HL-60/S4 (cell line): ENCODE results near the gene HOXA4.

Source experiments
- in situ Hi-C: fragments of 300-500 bp; cut with MboI; formaldehyde crosslinking; loops from 2 replicates; pipeline ENCODE4 v1.14.3; 2022; ENCODE audit warnings: low sequenced_read_pairs

The HOXA4 gene

DNA sequence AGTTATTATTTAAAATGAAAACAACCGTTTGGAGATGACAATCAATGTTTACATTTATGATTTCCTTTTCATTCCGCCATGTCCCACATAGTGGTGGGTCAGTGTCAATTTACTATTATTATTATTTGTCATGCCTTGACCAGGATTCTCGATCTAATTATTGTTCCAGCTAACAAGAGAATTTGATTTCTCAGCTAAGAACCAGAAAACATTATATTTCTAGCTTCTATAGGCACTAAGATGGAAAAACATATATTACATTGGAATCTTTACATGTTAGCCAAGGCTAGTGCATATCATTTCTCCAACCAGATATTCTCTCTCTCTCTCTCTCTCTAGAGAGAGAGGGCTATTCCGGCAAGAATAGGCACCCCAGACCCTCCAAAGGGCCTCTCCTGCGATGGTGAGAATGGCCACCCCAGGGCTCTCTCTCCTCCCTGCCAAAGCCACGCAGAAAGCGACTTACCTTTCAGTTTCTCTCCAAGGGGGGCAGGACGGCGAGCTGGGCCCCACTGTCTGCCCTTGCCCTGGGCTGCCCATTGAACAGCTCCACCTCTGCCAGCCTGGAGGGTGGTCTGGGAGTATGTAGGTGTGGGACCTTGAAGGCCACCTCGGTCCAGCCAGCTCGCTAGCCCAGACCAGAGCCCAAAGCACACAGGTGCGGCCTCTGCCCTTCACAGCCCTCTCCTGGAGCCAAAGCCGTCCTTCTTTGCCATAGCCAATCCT is 19.4 kb upstream of the HOXA4 start:
- in situ Hi-C loops = loop anchor here (25.0 kb wide), 1 partner anchor 788 kb away; no protein-coding TSS in a partner anchor

DNA sequence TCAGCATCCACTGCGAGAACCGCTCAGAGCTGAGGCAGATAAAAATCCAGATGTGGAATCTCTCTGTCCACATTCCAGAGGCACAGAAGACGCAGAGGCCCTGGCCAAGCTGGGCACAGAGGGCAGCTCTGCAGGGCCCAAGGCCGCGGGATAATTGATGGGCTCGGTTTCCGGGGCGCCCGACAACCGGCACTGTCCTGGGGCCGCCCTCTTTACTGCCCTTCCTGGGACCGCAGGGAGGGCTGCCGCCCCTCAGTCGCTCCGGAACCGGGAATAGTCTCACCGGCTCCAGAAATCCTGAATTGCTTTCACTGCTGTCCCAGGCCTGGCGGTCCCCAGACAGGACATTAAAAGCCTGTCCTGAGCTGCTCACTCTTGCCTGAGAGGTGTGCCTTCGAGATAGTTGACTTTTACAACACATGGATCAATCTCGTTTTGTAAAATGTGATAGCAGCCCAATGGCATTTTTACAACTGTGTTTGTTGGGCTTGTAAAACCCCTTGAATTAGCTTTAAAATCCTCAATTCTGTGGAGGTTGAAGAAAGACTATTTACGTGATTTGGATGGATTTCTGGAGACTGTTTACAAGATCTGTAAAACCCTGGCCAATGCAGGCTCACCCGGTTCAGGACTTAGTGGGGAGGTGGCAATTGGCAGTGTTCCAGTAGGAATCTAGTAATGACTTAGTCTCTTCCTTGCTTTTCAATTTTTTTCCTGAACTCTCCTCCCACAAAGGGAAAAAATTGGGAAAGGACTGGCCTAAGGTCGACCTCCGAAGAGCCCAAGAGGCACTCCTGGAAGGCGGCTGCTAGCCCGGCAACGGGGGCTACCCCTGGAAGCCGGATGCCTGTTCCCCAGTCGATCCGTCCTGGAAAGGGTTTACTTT is 18.4 kb upstream of the HOXA4 start:
- in situ Hi-C loops = no loop called here

DNA sequence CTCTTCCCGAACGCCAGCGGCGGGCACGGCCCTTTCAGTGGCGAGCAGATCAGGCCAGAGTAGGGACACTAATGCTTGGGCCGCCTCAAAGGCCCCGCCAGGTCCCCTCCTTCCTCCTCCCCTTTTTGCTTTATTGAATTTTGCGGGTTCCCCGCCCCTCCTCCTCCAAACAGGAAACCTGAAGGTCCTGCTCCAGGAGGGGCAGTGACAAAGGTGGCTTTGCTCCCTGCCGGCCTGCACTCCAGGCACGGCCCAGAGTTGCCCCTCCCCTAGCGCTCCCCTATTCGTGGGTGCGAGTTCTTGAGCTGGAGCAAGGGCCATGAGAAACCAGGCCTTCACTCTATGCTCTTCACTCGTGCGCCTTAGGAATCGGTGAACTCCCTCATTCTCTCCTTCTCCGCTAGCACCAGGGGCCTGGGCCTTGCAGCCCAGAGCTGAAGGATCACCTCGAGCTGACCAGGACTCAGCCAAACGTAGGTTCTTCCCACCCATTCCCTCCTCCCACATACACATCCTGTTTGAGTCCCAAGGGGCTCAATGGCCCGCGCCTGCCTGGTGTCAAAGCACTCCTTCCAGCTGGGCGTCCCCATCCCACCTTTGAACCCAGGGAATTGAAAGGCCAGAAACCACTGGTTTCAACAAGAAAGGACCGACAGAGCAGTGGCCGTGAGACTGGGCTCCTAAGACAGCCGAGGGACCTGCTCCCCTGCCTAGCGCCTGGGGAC is 17.6 kb upstream of the HOXA4 start:
- in situ Hi-C loops = no loop called here

DNA sequence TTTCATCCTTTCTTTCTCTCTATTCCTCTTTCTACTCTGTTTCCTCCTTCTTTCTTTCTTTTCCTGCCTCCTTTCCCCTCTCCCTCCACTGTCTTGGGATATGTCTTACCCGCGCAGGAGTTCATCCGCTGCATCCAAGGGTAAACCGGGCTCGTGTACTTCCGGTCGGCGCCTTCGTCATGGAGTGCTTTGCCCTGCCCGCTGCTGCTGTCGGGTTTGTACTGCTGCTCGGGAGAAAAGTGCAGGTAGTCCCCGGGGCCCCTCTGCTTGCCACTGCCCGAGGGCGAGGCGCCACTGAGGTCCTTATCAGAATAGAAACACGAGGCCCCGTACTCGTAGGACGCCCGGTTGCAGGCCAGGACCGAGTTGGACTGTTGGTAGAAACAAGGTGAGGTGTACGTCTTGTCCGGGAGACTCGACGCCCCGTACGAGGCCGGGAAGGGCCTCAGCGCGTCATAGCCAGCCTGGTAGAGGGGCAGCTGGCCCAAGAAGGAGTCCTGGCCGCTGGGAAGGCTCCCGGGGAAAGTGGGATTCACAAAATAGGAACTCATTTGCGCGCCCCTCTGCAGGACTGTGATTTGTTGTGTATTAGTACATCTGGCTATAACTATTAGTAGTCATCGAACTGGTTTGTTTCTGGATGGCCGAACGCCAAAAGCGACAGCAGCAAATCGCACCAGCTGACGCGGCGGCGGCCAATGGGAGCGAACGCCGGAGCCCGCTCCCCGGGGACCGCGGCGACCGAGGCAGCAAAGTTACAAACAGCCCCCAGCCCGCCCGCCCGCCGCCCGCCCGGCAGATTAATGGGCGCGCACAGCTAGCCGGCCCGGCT is 16.9 kb upstream of the HOXA4 start, which contains the start of gene HOXA6:
TSS of gene HOXA6 (minus strand) at position 576 of the 832 bp plus-strand sequence. CDS start at position 551, 25 bp downstream.
- in situ Hi-C loops = no loop called here

DNA sequence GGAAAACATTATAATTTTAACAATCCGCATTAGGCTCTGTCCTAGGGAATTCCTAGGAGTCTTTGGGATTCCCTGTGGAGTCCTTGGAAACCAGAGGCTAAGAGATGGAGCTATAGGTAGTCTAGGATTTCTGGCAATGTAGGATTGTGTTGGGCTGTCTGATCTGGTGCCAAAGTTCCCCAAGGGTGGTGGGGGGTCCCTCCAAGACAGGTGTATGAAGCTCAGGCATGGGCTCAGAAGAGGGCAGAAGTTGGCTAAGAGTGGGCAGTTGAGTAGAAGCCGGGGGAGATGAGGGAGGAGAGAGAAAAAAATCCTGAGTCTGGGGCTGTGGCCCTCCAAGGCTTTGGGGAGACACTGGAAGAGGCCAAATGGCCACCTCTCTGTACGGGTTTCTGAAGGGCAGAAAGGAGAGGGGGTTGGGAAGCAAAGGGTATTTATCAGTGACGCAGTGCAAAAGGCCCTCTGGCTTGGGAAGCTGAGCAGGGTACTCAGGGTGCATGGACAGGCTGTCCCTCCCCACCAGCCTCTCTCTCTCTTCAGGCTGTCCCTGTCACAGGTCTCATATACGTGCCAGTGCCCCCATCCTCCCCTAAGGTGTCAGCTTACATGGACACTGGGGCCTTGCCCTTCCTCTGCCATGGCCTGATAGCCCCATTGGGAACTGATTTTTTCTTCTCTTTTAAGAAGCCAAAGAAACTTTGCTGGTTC is 16.1 kb upstream of the HOXA4 start:
- in situ Hi-C loops = no loop called here

DNA sequence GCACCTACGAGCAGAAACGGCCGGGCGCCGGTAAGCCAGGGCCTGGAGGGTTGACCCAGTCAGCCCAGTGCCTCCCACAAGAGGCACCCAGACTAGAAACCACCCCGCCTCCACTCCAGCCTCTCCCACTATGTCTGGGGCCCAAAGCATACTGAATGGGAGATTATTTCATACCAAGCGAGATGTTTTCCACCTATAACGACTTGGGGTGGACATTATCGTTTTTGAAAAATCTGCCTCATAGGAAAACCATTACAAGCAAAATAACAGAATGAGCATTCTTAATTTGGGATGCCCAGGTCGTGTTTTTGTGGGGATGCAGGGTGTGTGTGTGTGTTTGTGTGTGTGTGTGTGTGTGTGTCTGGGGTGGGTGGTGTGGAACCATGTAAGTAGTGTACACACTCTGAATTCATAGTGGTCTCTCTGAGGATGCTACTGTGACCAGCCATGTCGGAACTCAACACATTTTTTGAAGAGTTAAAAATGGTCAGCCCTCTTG is 15.4 kb upstream of the HOXA4 start:
- in situ Hi-C loops = no loop called here

DNA sequence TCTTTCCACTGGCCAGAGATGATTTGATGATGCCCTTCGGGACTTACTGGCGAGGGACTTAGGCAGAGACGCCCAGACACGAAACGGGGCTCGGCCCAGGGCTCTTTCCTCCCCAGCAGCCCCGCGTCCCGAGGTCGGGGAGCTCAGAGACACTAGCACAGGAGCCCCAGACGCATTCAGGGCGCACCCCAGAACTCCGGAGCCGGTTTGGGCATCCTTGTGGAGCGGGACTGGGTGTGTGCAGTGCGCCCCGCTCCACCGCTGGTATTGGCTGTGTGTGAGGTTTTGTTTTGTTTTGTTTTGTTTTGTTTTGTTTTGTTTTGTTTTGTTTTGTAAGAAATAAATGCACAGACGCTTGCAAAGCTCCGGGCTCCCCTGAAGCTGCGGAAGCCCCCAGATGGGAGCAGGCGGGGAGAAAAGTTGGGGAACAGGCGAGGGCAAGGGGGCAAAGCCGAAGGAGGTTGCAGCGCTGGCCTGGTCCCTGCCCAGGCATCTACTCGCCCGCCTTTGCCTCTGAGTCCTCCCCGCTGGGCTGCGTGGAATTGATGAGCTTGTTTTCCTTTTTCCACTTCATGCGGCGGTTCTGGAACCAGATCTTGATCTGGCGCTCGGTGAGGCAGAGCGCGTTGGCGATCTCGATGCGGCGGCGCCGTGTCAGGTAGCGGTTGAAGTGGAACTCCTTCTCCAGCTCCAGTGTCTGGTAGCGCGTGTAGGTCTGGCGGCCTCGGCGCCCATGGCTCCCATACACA is 14.8 kb upstream of the HOXA4 start:
- in situ Hi-C loops = no loop called here

DNA sequence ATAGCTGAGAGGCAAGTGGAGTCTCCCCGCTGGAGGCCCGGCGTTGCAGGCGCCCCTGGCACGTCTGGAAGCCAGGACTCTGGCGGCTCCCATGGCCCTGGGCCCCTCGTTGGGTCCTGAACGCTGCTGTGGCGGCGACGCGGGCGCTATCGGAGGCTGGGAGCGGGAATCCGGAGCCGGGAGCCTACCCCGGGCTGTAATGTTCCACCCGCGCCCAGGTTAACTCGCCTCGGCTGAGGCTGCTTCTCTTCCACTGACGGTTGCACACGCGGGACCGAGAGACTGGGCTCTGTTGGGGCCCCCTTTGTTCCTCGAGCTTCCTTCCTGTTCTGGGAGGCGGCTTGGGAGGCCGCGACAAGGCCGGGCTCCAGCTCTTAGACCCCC is 14.2 kb upstream of the HOXA4 start:
- in situ Hi-C loops = no loop called here

DNA sequence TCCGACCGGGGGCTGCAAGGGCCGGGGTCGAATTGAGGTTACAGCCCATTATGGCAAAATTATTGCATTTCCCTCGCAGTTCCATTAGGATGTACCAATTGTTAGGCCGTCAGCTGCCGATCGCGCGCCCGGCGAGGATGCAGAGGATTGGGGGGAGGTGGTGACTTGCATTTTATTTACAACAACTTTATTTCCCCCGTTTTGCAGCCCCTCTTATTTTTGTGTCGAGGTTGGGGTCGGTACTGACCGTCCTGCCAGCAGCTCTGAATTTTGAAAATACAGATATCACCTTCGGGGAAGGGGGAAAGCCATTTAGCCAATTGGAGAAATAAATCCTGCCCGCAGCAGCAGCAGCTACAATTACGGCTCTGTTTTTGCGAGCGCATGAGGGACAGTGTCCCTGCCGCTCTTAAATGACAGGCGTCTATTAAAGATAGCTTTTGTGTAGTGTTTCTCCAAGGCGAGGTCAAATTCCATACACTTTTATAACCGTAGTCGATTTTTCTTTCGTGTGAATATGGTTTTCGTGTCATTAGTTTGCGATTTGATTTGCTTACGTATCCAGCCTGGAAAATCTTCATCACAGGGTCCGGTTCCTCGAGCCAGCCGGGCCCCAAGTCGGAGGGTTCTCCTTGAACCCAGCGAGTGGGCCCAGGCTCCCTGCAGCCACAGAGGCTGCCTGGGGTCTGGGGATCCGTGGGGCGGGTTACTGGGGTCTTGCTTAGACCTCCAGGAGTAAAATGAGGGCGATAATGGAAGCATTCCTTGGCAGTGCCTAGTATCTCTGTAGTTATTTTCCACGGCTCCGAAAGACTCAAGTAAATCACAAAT is 13.6 kb upstream of the HOXA4 start:
- in situ Hi-C loops = no loop called here

DNA sequence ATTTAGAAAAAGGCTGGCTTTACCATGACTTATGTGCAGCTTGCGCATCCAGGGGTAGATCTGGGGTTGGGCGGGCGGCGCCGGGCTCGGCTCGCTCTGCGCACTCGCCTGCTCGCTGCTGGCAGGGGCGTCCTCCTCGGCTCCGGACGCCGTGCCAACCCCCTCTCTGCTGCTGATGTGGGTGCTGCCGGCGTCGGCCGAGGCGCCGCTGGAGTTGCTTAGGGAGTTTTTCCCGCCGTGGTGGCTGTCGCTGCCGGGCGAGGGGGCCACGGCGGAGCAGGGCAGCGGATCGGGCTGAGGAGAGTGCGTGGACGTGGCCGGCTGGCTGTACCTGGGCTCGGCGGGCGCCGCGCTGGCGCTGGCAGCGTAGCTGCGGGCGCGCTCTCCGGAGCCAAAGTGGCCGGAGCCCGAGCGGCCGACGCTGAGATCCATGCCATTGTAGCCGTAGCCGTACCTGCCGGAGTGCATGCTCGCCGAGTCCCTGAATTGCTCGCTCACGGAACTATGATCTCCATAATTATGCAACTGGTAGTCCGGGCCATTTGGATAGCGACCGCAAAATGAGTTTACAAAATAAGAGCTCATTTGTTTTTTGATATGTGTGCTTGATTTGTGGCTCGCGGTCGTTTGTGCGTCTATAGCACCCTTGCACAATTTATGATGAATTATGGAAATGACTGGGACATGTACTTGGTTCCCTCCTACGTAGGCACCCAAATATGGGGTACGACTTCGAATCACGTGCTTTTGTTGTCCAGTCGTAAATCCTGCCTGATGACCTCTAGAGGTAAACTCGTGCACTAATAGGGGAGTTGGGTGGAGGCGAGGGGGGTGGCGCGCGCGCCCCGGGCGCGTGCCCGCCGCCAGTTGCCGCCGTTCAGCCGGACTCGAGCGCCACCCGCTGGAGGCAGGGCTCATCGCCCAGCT is 12.7 kb upstream of the HOXA4 start, which contains the start of gene HOXA5:
TSS of gene HOXA5 (minus strand) at position 659 of the 927 bp plus-strand sequence. CDS start at position 585, 74 bp downstream.
- in situ Hi-C loops = no loop called here

DNA sequence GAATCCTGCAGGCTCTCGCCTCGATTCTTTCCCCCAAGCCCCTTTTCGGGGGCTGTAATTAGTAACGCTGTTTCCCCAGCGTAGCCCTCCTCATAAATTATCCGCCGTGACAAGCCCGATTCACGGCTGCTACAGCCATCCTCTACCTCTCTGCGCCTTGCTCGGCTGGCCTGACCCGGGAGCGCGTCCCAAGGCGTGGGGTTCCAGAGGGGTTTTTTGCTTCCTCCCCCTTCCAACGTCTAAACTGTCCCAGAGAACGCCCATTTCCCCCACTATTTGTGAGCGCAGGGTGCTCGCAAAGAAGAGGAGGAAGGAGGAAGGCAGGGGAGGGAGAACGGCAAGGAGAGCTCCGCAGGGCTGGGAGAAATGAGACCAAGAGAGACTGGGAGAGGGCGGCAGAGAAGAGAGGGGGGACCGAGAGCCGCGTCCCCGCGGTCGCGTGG is 12.0 kb upstream of the HOXA4 start:
- in situ Hi-C loops = no loop called here

DNA sequence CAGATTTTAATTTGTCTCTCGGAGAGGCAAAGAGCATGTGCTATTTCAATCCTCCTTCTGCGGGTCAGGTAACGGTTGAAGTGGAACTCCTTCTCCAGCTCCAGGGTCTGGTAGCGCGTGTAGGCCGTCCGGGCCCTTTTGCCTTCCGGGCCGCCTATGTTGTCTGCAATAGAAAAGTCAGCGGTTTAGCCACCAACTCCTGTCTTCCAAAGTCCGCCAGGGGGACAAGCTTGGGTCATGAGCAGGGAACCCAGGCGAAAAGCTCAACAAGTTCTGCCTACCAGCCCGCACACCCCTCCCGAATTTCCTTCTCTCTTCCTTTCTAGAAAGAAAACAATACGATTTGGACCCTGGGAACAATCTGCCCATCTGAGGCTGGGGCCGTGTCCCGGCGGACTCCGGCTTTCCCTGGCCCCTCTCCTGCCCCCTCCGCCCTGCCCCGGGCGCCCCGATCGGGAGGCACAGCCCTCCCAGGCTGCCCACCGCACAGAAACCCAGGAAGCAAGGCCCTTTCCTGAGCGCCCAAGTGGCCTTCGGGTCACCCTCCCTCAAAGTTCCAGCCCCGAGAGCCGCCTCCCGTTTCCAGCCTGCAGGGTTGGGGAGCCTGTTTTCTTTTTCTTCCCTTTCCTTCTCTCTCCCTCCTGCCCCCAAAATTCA is 11.5 kb upstream of the HOXA4 start:
- in situ Hi-C loops = no loop called here

DNA sequence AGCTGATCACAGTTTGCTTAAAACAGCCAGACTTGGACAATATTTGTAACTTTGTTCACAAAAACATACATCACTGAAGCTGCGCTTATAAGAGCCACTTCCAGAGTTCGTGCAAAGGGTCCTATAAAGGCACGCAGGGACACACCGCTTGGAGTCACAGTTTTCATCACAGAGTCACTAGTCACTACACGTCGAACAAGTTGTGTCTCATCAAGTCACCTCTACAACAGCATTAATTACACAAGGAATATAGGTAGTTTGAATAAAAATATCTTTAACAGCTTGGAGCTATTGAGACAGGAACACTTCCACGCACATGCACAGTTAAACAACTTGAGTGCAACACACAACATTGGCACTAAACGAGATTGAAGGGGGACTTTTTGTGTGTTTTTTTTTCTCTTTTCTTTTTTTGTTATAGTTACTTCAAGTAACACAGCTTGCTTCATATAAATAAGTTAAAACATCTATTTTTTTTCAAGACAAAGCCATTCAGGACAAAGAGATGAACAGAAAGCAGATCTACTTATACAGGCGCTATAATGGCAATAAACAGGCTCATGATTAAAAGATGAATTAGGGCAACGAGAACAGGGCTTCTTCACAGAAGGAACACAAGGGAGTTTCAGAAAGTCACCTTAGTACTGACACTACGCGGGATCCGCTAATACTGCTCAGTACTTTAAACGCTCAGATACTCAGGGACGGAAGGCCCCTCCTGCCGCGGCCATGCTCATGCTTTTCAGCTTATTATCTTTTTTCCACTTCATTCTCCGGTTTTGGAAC is 10.8 kb upstream of the HOXA4 start:
- in situ Hi-C loops = no loop called here

DNA sequence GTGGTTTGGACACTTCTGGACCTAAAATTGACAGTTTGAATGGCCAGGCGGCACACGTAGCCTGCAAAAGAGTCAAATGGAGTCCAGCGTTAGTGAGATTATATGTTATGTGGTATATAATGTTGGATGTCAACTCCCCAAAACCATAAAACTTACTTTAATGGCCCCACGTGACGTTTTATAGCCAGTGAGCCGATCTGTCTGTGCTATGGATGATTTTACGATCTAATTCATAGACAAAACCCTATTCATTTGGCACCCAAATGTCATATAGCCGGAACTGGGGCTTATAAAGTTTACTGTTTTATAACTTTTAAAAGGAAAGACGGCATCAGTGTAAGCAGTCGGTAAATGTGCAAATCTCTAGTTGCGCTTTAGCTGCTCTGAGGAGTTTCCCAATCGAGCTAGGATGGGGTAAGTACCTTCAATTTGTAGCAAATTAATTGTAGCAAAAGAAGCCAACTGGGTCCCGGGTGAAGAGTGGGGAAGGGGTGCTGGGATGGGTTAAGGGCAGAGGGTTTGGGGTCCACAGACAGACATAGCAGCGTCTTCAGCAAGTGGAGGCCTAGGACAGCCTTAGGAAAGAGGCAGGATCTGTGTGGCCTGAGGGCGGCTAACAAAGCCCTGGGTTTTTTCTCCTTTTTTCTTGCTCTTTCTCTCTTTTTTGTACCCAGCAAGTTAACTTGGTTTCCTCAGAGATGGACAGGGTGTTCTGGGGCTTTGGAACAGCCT is 9.7 kb upstream of the HOXA4 start:
- in situ Hi-C loops = no loop called here
